NCI-H2029 (cell line): ENCODE data around the gene HOXA9.

Experiments used
- DNase-seq: peaks from one replicate; lab custom pipeline; 2025; lab: John Stamatoyannopoulos, UW

The HOXA9 gene

GRCh38 chr7:27164367-27165088 is 809 bp downstream of the HOXA9 start:
- DNase-seq, result no peak

- DNase-seq, result no peak
These were observed 1.3 kb downstream of the HOXA9 start for GRCh38 chr7:27164045-27164366.

DNA sequence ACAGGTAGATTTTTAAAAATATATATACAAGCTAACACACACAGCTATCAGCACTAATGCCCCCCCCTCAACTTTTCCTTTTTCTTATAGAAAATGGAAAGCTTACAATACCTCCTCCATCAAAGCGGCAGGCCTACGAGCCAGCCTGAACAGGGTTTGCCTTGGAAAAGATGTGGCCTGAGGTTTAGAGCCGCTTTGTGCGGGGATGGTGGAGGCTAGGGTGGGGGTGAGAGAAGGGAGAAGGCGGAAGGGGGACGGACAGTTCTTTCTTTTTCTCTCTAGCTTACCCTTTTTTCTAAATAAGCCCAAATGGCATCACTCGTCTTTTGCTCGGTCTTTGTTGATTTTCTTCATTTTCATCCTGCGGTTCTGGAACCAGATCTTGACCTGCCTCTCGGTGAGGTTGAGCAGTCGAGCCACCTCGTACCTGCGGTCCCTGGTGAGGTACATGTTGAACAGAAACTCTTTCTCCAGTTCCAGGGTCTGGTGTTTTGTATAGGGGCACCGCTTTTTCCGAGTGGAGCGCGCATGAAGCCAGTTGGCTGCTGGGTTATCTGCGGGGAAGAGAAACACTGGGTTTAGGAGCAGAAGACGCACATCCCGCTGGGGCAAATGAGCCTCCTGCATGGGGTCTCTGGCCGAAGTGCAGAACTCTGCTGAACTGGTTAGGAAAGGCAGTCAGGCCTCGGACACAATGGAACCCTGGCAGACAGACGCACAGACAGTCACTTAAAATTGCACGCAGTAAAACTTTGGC is 1.9 kb downstream of the HOXA9 start:
- DNase-seq, result no peak

DNA sequence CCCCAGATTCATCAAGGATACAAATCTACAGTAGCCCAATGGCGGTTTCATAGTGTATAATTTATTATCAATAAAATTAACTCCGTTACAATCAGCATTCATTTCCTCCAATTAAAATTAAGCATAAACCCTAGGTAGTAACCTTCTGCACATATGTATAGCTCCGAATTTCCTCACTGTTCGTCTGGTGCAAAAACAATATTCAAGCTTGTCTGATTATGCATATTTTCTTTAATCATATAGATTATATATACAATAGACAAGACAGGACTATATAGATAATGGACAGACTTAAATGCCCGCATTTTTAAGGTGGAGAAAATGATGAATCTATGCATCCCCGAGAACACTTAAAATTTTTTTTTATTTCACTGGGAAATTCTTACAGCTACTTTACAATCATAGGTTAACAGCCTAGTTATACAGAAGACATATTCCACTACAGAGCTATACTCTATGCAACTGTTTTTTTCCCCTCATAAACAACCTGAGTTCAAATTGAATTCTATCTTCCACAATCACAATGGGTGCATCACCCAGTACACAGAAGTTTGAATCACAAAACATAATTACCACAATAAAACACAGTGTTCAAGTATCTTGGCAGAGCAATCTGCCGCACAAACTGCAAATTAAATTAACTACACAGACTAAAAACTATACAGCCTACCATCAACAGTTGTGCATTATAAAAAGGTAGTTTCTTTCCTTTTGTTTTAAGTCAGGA is 2.6 kb downstream of the HOXA9 start:
- DNase-seq, result no peak

DNA sequence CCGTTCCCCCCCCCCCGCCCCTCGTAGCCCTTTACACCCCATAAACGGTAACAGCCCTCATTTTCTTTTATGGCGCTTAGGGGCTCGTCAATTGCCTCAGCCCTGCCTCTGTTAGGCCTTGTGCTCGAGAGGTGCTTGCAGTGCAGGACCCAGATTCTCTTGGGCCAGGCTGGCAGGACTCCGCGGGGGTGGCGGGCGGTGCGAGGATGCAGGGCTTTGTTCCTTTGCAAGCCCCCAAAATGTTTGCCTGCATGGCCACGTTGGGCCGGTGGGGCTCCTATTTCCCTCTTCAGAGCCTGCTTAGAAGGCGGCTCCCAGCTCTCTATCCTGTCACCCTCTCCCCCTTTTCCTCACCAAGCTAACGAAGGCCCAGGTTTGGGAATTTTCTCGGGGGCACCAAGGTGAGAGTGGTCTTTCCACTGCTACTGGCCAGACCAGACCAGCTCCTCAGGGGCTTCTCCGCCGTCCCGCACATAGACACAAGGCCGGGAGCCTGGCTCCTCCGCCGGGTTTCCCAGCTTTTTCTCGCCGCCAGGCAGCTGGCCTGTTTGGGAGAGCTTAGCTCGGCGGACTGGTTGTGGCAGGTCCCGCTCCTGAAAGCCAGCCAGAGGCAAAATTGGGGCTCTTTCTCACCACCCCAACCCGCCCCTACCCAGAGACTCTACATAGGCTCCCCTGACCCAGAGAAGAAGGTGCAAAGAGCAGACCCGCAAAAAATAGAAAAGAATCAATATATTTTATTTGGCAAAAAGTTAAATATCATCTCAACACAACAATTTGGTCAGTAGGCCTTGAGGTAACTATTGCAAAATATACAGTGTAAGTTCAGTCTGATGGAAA is 3.4 kb downstream of the HOXA9 start:
- DNase-seq, result no peak

DNA sequence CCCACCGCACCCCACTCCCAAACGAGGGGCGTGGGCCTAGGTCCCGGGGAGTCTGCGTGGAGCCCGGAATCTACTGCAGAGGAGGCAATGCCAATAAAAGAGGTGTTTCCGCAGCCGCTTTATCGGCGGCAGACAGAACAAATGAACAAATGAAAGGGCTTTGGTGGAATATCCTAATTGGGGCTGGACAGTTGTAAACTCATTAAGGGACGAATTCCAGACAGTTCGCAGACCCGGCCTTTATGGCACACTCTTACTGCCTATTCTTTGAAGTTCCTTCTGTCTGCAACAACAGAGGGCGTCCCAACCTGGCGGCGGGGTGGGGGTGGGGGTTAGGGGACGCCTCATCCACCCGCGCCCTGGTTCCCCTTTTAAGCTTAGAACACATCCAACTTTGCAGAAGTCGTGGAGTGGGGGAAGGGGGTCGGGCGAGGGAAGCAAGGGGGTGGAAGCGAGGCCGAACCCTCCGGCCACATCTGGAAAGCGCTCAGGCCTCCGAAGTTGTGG is 4.1 kb downstream of the HOXA9 start:
- DNase-seq, result no peak

GRCh38 chr7:27160546-27161213 is 4.7 kb downstream of the HOXA9 start:
- peak; percentile 7 for DNase-seq

DNA sequence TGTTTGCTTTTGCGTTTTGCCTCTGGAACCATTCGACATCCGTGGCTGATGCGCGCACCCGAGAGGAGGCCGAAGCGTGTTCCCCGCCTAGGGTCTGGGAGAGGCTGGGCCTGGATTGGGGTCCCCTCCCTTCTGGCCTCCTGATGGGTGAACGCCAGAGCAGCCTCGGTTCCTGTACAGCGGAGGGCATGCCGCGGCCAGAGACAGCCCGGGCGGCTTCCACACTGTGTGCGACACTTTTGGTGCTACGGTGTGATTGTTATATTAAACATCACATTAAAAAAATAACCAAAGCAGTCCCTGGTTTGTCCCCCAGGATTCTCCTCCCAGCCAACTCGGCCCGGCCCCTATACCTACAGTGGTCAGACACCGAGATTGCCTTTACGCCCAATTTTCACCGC is 5.2 kb downstream of the HOXA9 start:
- DNase-seq, result no peak

DNA sequence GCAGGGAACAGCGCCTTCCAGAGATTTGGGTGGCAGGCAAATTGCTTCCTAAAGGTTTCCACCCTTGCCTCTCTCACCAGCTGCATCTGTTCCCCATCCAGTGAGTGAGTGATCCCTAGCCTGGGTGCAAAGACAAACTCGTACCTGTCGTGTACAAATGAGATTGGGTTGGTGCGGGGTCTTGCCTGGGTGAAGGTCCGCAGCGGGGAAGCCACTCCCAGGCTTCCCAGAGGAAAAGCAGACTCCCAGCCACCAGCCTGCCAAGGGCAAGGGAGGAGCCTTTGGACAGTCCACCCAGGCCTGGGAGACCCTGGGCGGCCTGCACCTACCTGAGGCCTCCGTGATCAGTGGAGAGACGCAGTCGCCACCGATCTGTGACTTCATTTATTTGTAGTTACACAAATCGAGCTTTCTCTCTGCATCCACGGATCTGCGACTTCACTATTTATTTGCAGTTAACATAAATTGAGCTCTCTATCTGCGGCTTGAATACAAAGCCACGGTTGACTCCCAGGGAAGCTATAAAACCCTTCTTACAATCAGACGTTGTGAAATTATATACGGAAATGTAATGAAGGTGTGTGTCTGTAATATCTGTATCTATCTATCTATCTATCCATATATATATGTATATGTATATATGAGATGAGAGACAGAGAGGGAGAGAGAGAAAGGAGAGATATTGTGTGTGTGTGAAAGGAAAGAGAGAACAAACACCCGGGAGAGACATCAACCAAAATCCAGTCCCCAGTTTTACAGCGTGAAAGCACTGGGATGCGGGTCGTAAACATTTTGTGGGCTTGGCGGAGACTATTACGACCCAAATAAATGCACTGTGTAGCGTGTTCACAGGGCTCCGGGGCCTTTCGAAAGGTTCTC is 5.8 kb downstream of the HOXA9 start:
- no peak for DNase-seq

DNA sequence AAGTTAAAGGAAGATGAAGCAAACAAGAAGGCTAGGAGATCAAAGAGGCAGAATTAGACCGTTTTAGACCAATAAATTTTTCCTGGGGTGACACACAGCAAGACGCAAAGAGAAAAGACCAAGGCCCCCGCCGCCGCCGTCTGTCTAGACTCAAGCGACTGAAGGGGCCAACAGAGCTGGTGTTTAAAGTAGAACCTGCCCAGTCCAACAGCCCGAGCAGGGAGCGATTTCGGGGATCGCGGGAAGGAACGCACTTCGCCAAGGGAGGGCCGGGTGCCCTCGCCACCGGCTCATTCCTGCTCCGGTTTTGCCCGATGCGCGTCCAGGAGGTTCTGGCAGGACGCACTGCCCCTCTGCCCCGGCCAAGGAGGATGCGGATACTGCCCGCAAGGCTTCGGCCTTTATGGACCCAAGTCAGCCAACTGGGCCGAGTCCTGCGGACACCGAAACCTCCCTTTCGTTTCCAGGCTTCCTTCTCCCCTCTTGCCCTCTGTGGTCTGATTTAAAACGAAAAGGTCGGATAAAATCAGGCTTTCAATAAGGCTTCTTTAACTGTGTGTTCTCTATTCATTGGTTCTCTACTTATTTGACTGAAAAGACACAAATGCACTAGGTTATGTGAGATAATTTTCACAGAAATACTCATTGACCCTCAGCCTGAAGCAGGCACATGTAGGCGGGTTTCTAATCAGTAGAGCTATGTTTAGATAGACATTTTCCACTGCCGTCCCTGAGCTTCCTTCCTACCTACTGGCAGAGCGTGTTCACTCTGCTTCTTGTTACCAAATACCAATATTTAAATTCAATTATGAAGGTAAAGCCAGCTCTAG is 6.7 kb downstream of the HOXA9 start:
- DNase-seq, result no peak

GRCh38 chr7:27157702-27158431 is 7.5 kb downstream of the HOXA9 start:
- no peak for DNase-seq

GRCh38 chr7:27156916-27157701 is 8.2 kb downstream of the HOXA9 start:
- DNase-seq, result no peak

DNA sequence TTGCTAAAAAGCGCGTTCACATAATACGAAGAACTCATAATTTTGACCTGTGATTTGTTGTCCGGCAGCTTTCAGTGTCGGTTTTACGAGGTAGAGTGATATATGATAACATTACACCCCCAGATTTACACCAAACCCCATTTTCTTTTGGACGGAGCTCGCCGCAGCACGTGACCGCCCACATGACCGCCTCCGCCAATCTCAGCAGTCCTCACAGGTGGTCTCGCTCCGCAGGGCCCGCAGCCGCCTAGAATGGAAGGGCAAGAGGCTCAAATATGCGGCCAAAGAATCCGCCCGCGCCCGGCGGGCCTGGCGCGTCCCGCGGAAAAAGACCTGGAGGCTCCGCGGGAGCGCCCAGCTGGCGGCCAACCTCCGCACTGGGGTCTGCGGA is 8.8 kb downstream of the HOXA9 start, which contains the start of gene HOXA7:
Gene HOXA7, minus strand, starts transcription at position 168 of the 391 bp plus-strand sequence. Its CDS starts 130 bp downstream, at position 38.
- DNase-seq, result no peak

- DNase-seq, result no peak
These were observed 9.4 kb downstream of the HOXA9 start for GRCh38 chr7:27155816-27156507.

- DNase-seq, result no peak
These were observed 10.2 kb downstream of the HOXA9 start for GRCh38 chr7:27154901-27155815.

DNA sequence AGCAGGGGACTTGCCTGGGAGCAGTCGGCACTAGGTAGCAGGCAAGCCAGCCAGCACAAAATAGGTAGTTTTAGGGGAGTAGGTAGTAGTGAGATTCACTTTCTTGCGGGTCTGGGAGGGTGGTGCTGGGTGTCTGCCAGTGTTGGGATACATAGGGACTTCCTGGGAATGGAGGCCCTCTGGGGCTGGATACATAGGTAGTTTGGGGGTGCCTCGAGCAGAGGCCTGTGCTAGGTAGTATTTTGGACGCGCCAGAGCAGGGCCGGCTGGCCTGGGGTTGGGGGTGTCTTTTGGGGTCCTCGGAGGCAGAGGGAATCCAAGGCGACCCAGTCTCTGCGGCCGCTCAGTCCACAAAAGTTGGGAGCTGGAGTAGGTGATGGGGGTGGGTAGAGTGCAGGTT is 11.0 kb downstream of the HOXA9 start:
- no peak for DNase-seq
